Esophagus muscularis mucosa (tissue), 3 donors: Measurements from ENCODE around the gene SEMA6A.

Source experiments
- CTCF ChIP-seq, 3 experiments: fragments of 200-600 bp in 2 of 3; fragments of 450-650 bp in 1 of 3; sonication (generic) in 2 of 3; IDR thresholded peaks; one replicate each; pipeline ENCODE4 v1.5.1; 2017 to 2019; ENCODE audit warnings: antibody characterized with exemption in 3 of 3, mild to moderate bottlenecking in 2 of 3, moderate library complexity in 1 of 3
- POLR2A ChIP-seq: fragments of 450-650 bp; IDR thresholded peaks from one replicate; pipeline ENCODE4 v1.6.1; 2017; ENCODE audit warnings: antibody characterized with exemption, moderate library complexity, mild to moderate bottlenecking, low read depth

GRCh38 chr5:116546743-116547124 lies 27.9 kb downstream of the SEMA6A start:
- TF ChIP-seq CTCF (IDR thresholded peaks at IDR 0.05) (no peak), POLR2A (no peak)
